A549 (cell line): ENCODE results near the gene SLC35A5. TPM values are rescaled to one million over a fixed set of nuclear protein-coding genes. Genes with fewer than 3 reads are reported as not detected.

Source experiments
- ATAC-seq, 2 experiments: fragments of 200-7000 bp in 1 of 2; fragments of >200 bp in 1 of 2; cut with Nextera tagmentation in 1 of 2; cut with Tn5 transposase in 1 of 2; 3 replicates each; pipeline versions ENCODE4 v1.8.0 to v1.9.1; 2018 to 2020; ENCODE audit warnings: mild to moderate bottlenecking in 1 of 2, moderate library complexity in 1 of 2
- CTCF ChIA-PET: fragments of 300-600 bp; sonication (Branson Sonifier 250); formaldehyde crosslinking; extraction: SDS; loops from one replicate; lab custom pipeline; 2021; ENCODE audit warnings: antibody characterized with exemption, inconsistent platforms; lab: Yijun Ruan, JAX
- POLR2A ChIA-PET: fragments of 350-600 bp; formaldehyde crosslinking; extraction: SDS; loops from one replicate; lab custom pipeline; 2021; ENCODE audit warnings: antibody characterized with exemption, inconsistent platforms; lab: Yijun Ruan, JAX
- DNase-seq, 2 experiments: peaks; one replicate each; pipeline versions ENCODE4 v3.0.0 to v3.0.0-alpha.2; 2011 to 2016; ENCODE audit warnings: low read depth in 1 of 2, low spot score in 1 of 2
- FAIRE-seq: peaks from 2 replicates; lab custom pipeline; 2011; peaks lifted over from hg19 to GRCh38; lab: Jason Lieb, UNC
- H3K27ac ChIP-seq, 2 experiments: fragments of >200 bp; sonication (Bioruptor Twin); formaldehyde crosslinking; 3 replicates each; pipeline ENCODE4 v1.5.1; 2016 to 2017
- H3K4me1 ChIP-seq: fragments of >200 bp; sonication (Bioruptor Twin); formaldehyde crosslinking; 3 replicates; pipeline ENCODE4 v1.6.1; 2016
- H3K4me2 ChIP-seq: fragments of >200 bp; sonication (Bioruptor Twin); formaldehyde crosslinking; 3 replicates; pipeline ENCODE4 v1.6.1; 2016
- H3K4me3 ChIP-seq: fragments of >200 bp; sonication (Bioruptor Twin); formaldehyde crosslinking; 3 replicates; pipeline ENCODE4 v1.5.1; 2016
- H3K9me3 ChIP-seq: fragments of >200 bp; sonication (Bioruptor Twin); formaldehyde crosslinking; 3 replicates; pipeline ENCODE4 v1.6.1; 2016
- BHLHE40 ChIP-seq: IDR thresholded peaks from 2 replicates; pipeline ENCODE4 v1.6.1; 2012; ENCODE audit warnings: low read depth, low read length, inconsistent platforms
- CBX8 ChIP-seq: fragments of 200-600 bp; sonication (generic); IDR thresholded peaks from 2 replicates; pipeline ENCODE4 v1.6.1; 2016
- CEBPB ChIP-seq, 2 experiments: fragments of >200 bp in 1 of 2; sonication (Bioruptor Twin) in 1 of 2; formaldehyde crosslinking in 1 of 2; IDR thresholded peaks; 2 replicates each; pipeline ENCODE4 v1.6.1; 2012 to 2016
- CHD2 ChIP-seq: fragments of 150-350 bp; IDR thresholded peaks from 2 replicates; pipeline ENCODE4 v1.6.1; 2014; ENCODE audit warnings: low read length; ENCODE audit not compliant: partially characterized antibody
- FOSB ChIP-seq: fragments of 250-450 bp; sonication (Bioruptor Pico); IDR thresholded peaks from 2 replicates; pipeline ENCODE4 v1.5.0; 2020; ENCODE audit warnings: mild to moderate bottlenecking, moderate library complexity
- FOSL2 ChIP-seq, 2 experiments: fragments of 450-650 bp in 1 of 2; fragments of >200 bp in 1 of 2; sonication (Bioruptor Twin) in 1 of 2; formaldehyde crosslinking; IDR thresholded peaks; 2 replicates each; pipeline versions ENCODE4 v1.5.0 to v1.6.1; 2016 to 2020; ENCODE audit warnings: mild to moderate bottlenecking in 1 of 2, moderate library complexity in 1 of 2
- FOXS1 ChIP-seq: fragments of 250-450 bp; sonication (Bioruptor Pico); IDR thresholded peaks from 2 replicates; pipeline ENCODE4 v1.5.0; 2020; ENCODE audit warnings: mild to moderate bottlenecking, moderate library complexity
- GATA3 ChIP-seq: IDR thresholded peaks from 2 replicates; pipeline ENCODE4 v1.6.1; 2012; ENCODE audit warnings: borderline replicate concordance
- HOXB13 ChIP-seq: fragments of 250-450 bp; sonication (Bioruptor Pico); IDR thresholded peaks from 2 replicates; pipeline ENCODE4 v1.5.0; 2020; ENCODE audit warnings: low read depth, mild to moderate bottlenecking, moderate library complexity
- HOXB5 ChIP-seq: fragments of 250-450 bp; sonication (Bioruptor Pico); IDR thresholded peaks from 2 replicates; pipeline ENCODE4 v1.5.0; 2020; ENCODE audit warnings: mild to moderate bottlenecking, moderate library complexity
- JUN ChIP-seq, 2 experiments: fragments of >200 bp; sonication (Bioruptor Twin); formaldehyde crosslinking; IDR thresholded peaks; 2 replicates in 1 of 2; 3 replicates in 1 of 2; pipeline ENCODE4 v1.6.1; 2016 to 2017
- MAZ ChIP-seq: fragments of 150-350 bp; IDR thresholded peaks from 2 replicates; pipeline ENCODE4 v1.6.1; 2014; ENCODE audit warnings: antibody characterized with exemption, low read depth, low read length, borderline replicate concordance
- MYC ChIP-seq: IDR thresholded peaks from 2 replicates; pipeline ENCODE4 v1.6.1; 2012; ENCODE audit warnings: mild to moderate bottlenecking, inconsistent platforms, low read length, improper control_type of control experiment, borderline replicate concordance
- NPAS2 ChIP-seq: fragments of 250-450 bp; sonication (Bioruptor Pico); IDR thresholded peaks from 2 replicates; pipeline ENCODE4 v1.8.0; 2022; ENCODE audit warnings: mild to moderate bottlenecking, moderate library complexity, borderline replicate concordance
- PHF8 ChIP-seq: fragments of 200-600 bp; sonication (generic); IDR thresholded peaks from 2 replicates; pipeline ENCODE4 v1.6.1; 2016; ENCODE audit warnings: low read depth, mild to moderate bottlenecking, antibody characterized with exemption, moderate library complexity, borderline replicate concordance
- POLR2A ChIP-seq: IDR thresholded peaks from 2 replicates; pipeline ENCODE4 v1.6.1; 2012; ENCODE audit warnings: mild to moderate bottlenecking, low read length
- RFX5 ChIP-seq: fragments of 450-650 bp; IDR thresholded peaks from 2 replicates; pipeline ENCODE4 v1.7.1; 2014; ENCODE audit warnings: antibody characterized with exemption, mild to moderate bottlenecking, moderate library complexity
- WGBS: methylation state at CpG from one replicate; pipeline ENCODE4 v1.1.6; 2017; ENCODE audit errors: missing lambda C conversion rate; 5-methylcytosine and 5-hydroxymethylcytosine counted together
- polyA minus RNA-seq: library from RNA; depleted of rRNA, polyadenylated mRNA; stranded (reverse); fragments of >200 nt; gene quantifications from 2 replicates; pipeline ENCODE4 v1.2.3, GENCODE V29; 2011; rRNA and poly(A)+ RNA removed
- polyA plus RNA-seq, 4 experiments: library from polyadenylated mRNA; depleted of rRNA in 3 of 4; stranded (reverse); fragments of >200 nt; fragmentation: RNase III in 1 of 4; extraction: RNeasy Plus Mini Kit Qiagen cat#74134 plus additional on column Dnase treatment in 1 of 4; gene quantifications; 2 replicates in 3 of 4; 3 replicates in 1 of 4; pipeline ENCODE4 v1.2.3, GENCODE V29; 2011 to 2017
- TF ChIP-seq, protein P1 (sequence below): fragments of 150-350 bp; IDR thresholded peaks from 2 replicates; pipeline ENCODE4 v1.6.1; 2014; ENCODE audit warnings: low read depth, mild to moderate bottlenecking, low read length
- TF ChIP-seq, protein P2 (sequence below): IDR thresholded peaks from 2 replicates; pipeline ENCODE4 v1.6.1; 2012
- TF ChIP-seq, protein P3 (sequence below): fragments of >200 bp; sonication (Bioruptor Twin); formaldehyde crosslinking; IDR thresholded peaks from 3 replicates; pipeline ENCODE4 v1.5.1; 2016
- TF ChIP-seq, protein P4 (sequence below): IDR thresholded peaks from 2 replicates; pipeline ENCODE4 v1.6.1; 2012
- TF ChIP-seq, protein P5 (sequence below): fragments of >200 bp; sonication (Bioruptor Twin); formaldehyde crosslinking; IDR thresholded peaks from 3 replicates; pipeline ENCODE4 v1.6.1; 2016
- TF ChIP-seq, protein P6 (sequence below): fragments of >200 bp; sonication (Bioruptor Twin); formaldehyde crosslinking; IDR thresholded peaks from 2 replicates; pipeline ENCODE4 v1.6.1; 2016
- TF ChIP-seq, protein P7 (sequence below): fragments of 450-650 bp; IDR thresholded peaks from 2 replicates; pipeline ENCODE4 v1.6.1; 2014; ENCODE audit warnings: antibody characterized with exemption
- TF ChIP-seq, protein P8 (sequence below): fragments of 200-600 bp; sonication (generic); IDR thresholded peaks from 2 replicates; pipeline ENCODE4 v1.6.1; 2016; ENCODE audit warnings: antibody characterized with exemption, mild to moderate bottlenecking, moderate library complexity

The SLC35A5 gene, protein sequence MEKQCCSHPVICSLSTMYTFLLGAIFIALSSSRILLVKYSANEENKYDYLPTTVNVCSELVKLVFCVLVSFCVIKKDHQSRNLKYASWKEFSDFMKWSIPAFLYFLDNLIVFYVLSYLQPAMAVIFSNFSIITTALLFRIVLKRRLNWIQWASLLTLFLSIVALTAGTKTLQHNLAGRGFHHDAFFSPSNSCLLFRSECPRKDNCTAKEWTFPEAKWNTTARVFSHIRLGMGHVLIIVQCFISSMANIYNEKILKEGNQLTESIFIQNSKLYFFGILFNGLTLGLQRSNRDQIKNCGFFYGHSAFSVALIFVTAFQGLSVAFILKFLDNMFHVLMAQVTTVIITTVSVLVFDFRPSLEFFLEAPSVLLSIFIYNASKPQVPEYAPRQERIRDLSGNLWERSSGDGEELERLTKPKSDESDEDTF
- polyA plus RNA-seq (2011; rRNA removed) (53.4 and 64.7 TPM in 2 replicates), polyA plus RNA-seq (2017; fragmentation: RNase III; extraction: RNeasy Plus Mini Kit Qiagen cat#74134 plus additional on column Dnase treatment) (18.7 to 21.0 TPM (median 19.0 TPM) in 3 replicates), polyA minus RNA-seq (17.6 and 24.2 TPM in 2 replicates)
- 8.2 and 8.9 TPM in 2 replicates for polyA plus RNA-seq (2012; cell fraction: cytosol; rRNA removed)
- 3.4 and 6.7 TPM in 2 replicates for polyA plus RNA-seq (2012; cell fraction: nucleus; rRNA removed)

DNA sequence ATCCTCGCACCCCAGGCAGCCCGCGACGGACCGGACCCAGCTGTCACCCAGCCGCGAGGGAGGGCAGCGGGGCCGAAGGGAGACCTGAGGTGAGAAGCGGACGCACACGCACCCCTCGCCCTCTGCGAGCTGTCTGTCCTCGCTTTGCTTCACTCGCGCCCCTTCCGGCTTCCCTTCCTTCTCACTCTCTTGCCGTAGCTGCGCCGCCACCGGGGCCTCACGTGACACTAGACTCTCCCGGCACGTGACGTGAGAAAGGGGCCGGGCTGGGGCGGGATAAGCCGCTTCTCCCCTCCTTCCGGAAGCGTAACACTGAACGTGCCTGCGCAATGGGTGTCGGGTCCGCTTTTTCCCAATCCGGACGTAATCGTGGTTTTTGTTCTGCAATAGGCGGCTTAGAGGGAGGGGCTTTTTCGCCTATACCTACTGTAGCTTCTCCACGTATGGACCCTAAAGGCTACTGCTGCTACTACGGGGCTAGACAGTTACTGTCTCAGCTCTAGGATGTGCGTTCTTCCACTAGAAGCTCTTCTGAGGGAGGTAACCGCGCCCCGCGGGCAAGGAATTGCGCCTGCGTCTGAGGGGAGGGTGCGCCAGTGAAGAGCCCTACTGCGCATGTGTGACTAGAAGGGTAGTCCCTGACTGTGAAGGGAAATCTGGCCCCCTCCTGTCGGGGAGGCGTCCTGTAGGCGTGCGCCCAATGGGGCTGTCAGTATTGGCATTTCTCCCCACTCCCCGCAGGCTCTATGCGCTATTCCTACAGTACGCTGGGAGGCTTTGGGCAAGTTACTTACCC, at the start of gene SLC35A5, which contains the start of gene ATG3:
Gene SLC35A5, plus strand, starts transcription at position 312 of the 796 bp plus-strand sequence. CDS start 1,359 bp downstream, outside the sequence.
Gene ATG3, minus strand, starts transcription at position 229 of the 796 bp plus-strand sequence. CDS start 434 bp downstream, outside the sequence.
- Histone ChIP-seq H3K27ac (peak within 1 kb of the TSS; percentile 86 to 93), H3K4me3 (peak within 1 kb of the TSS; percentile 75), H3K9me3 (no peaks in the 10 kb centered on the region), H3K4me2 (peak within 1 kb of the TSS; percentile 94), H3K4me1 (peaks cover 21% of the 10 kb centered on the region)
- WGBS = under 1% methylated on average over 30 of the region's 58 CpGs
- ATAC-seq (peak; percentile 90 to 93), FAIRE-seq (peak; percentile 93), DNase-seq (peak; percentile 96 to 98)
- ChIA-PET POLR2A (interaction anchor here (0.9 to 2.4 kb wide), 11 partner anchors 8 to 953 kb away, joined by 3 to 10 read pairs (median 3); partner anchors contain the start of genes ABHD10, SLC9C1 and SPICE1), CTCF (interaction anchor here (0.7 to 2.3 kb wide), 4 partner anchors 13 to 173 kb away, joined by 3 to 5 read pairs (median 3); no protein-coding TSS in a partner anchor)
- TF ChIP-seq FOSB (CRISPR knock-in tag) (no peak), HOXB13 (CRISPR knock-in tag) (no peak), GATA3 (no peak; the same call in 1 of the 2 replicates), HOXB5 (CRISPR knock-in tag) (no peak), CEBPB (IDR thresholded peaks at IDR 0.05) (peak; percentile 52 to 77), NPAS2 (peak; percentile 97), PHF8 (peak; percentile 86), RFX5 (no peak), FOXS1 (CRISPR knock-in tag) (no peak), CHD2 (no peak), MAZ (peak; percentile 28; the same call in 1 of the 2 replicates), FOSL2 (IDR thresholded peaks at IDR 0.05) (no peak), FOSL2 (CRISPR knock-in tag; IDR thresholded peaks at IDR 0.05) (peak; percentile 46), BHLHE40 (peak; percentile 97), JUN (IDR thresholded peaks at IDR 0.05) (peak; percentile 71 to 85; a peak in 3 of 5 replicates), MYC (peak; percentile 60; the same call in 1 of the 2 replicates), POLR2A (peak; percentile 53), CBX8 (no peak)
- TF ChIP-seq, protein P1, sequence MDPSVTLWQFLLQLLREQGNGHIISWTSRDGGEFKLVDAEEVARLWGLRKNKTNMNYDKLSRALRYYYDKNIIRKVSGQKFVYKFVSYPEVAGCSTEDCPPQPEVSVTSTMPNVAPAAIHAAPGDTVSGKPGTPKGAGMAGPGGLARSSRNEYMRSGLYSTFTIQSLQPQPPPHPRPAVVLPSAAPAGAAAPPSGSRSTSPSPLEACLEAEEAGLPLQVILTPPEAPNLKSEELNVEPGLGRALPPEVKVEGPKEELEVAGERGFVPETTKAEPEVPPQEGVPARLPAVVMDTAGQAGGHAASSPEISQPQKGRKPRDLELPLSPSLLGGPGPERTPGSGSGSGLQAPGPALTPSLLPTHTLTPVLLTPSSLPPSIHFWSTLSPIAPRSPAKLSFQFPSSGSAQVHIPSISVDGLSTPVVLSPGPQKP = no peak
- TF ChIP-seq, protein P2, sequence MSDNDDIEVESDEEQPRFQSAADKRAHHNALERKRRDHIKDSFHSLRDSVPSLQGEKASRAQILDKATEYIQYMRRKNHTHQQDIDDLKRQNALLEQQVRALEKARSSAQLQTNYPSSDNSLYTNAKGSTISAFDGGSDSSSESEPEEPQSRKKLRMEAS = peak; percentile 93
- TF ChIP-seq, protein P3, sequence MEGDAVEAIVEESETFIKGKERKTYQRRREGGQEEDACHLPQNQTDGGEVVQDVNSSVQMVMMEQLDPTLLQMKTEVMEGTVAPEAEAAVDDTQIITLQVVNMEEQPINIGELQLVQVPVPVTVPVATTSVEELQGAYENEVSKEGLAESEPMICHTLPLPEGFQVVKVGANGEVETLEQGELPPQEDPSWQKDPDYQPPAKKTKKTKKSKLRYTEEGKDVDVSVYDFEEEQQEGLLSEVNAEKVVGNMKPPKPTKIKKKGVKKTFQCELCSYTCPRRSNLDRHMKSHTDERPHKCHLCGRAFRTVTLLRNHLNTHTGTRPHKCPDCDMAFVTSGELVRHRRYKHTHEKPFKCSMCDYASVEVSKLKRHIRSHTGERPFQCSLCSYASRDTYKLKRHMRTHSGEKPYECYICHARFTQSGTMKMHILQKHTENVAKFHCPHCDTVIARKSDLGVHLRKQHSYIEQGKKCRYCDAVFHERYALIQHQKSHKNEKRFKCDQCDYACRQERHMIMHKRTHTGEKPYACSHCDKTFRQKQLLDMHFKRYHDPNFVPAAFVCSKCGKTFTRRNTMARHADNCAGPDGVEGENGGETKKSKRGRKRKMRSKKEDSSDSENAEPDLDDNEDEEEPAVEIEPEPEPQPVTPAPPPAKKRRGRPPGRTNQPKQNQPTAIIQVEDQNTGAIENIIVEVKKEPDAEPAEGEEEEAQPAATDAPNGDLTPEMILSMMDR = no peak
- TF ChIP-seq, protein P4, sequence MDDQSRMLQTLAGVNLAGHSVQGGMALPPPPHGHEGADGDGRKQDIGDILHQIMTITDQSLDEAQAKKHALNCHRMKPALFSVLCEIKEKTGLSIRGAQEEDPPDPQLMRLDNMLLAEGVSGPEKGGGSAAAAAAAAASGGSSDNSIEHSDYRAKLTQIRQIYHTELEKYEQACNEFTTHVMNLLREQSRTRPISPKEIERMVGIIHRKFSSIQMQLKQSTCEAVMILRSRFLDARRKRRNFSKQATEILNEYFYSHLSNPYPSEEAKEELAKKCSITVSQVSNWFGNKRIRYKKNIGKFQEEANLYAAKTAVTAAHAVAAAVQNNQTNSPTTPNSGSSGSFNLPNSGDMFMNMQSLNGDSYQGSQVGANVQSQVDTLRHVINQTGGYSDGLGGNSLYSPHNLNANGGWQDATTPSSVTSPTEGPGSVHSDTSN = 0 out of 2 replicates have a peak, but pooled peaks have one; percentile 14
- TF ChIP-seq, protein P5, sequence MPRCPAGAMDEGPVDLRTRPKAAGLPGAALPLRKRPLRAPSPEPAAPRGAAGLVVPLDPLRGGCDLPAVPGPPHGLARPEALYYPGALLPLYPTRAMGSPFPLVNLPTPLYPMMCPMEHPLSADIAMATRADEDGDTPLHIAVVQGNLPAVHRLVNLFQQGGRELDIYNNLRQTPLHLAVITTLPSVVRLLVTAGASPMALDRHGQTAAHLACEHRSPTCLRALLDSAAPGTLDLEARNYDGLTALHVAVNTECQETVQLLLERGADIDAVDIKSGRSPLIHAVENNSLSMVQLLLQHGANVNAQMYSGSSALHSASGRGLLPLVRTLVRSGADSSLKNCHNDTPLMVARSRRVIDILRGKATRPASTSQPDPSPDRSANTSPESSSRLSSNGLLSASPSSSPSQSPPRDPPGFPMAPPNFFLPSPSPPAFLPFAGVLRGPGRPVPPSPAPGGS = peak; percentile 93; the same call in 2 of the 3 replicates
- TF ChIP-seq, protein P6, sequence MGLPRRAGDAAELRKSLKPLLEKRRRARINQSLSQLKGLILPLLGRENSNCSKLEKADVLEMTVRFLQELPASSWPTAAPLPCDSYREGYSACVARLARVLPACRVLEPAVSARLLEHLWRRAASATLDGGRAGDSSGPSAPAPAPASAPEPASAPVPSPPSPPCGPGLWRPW = no peak
- TF ChIP-seq, protein P7, sequence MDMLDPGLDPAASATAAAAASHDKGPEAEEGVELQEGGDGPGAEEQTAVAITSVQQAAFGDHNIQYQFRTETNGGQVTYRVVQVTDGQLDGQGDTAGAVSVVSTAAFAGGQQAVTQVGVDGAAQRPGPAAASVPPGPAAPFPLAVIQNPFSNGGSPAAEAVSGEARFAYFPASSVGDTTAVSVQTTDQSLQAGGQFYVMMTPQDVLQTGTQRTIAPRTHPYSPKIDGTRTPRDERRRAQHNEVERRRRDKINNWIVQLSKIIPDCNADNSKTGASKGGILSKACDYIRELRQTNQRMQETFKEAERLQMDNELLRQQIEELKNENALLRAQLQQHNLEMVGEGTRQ = peak; percentile 100
- TF ChIP-seq, protein P8, sequence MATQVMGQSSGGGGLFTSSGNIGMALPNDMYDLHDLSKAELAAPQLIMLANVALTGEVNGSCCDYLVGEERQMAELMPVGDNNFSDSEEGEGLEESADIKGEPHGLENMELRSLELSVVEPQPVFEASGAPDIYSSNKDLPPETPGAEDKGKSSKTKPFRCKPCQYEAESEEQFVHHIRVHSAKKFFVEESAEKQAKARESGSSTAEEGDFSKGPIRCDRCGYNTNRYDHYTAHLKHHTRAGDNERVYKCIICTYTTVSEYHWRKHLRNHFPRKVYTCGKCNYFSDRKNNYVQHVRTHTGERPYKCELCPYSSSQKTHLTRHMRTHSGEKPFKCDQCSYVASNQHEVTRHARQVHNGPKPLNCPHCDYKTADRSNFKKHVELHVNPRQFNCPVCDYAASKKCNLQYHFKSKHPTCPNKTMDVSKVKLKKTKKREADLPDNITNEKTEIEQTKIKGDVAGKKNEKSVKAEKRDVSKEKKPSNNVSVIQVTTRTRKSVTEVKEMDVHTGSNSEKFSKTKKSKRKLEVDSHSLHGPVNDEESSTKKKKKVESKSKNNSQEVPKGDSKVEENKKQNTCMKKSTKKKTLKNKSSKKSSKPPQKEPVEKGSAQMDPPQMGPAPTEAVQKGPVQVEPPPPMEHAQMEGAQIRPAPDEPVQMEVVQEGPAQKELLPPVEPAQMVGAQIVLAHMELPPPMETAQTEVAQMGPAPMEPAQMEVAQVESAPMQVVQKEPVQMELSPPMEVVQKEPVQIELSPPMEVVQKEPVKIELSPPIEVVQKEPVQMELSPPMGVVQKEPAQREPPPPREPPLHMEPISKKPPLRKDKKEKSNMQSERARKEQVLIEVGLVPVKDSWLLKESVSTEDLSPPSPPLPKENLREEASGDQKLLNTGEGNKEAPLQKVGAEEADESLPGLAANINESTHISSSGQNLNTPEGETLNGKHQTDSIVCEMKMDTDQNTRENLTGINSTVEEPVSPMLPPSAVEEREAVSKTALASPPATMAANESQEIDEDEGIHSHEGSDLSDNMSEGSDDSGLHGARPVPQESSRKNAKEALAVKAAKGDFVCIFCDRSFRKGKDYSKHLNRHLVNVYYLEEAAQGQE = peak; percentile 14; the same call in 1 of the 2 replicates
